Keratinocyte (primary cell): ENCODE measurements around the gene FRAT2. TPM values are rescaled to one million over a fixed set of nuclear protein-coding genes. Genes with fewer than 3 reads are reported as not detected.

Experiments
- DNase-seq: peaks from one replicate; pipeline ENCODE4 v3.0.0-alpha.2; 2011; ENCODE audit warnings: low read depth, missing footprints, low spot score
- FAIRE-seq: peaks from 2 replicates; lab custom pipeline; 2011; peaks lifted over from hg19 to GRCh38; lab: Jason Lieb, UNC
- H2AFZ ChIP-seq: 2 replicates; pipeline ENCODE4 v1.6.0; 2012; ENCODE audit warnings: low read length, control low read depth, inconsistent platforms; ENCODE audit not compliant: control insufficient read depth
- H3K27ac ChIP-seq: 2 replicates; pipeline ENCODE4 v1.5.1; 2011; ENCODE audit warnings: low read length; ENCODE audit not compliant: control insufficient read depth, insufficient read depth
- H3K27me3 ChIP-seq: 3 replicates; pipeline ENCODE4 v1.6.0; 2011; ENCODE audit warnings: low read length; ENCODE audit not compliant: control insufficient read depth, insufficient read depth; ENCODE audit errors: extremely low read depth
- H3K36me3 ChIP-seq, 2 experiments: 2 replicates in 1 of 2; 3 replicates in 1 of 2; pipeline ENCODE4 v1.5.1; 2011; ENCODE audit warnings: low read length in 2 of 2, mild to moderate bottlenecking in 1 of 2; ENCODE audit not compliant: control insufficient read depth in 2 of 2, insufficient read depth in 2 of 2; ENCODE audit errors: extremely low read depth in 1 of 2
- H3K4me1 ChIP-seq: 3 replicates; pipeline ENCODE4 v1.5.1; 2011; ENCODE audit warnings: low read length; ENCODE audit not compliant: control insufficient read depth, insufficient read depth; ENCODE audit errors: extremely low read depth
- H3K4me2 ChIP-seq: 3 replicates; pipeline ENCODE4 v1.6.0; 2011; ENCODE audit warnings: low read depth, low read length; ENCODE audit not compliant: control insufficient read depth, insufficient read depth; ENCODE audit errors: extremely low read depth
- H3K4me3 ChIP-seq, 3 experiments: fragments of 200-600 bp in 1 of 3; sonication (generic) in 1 of 3; 2 replicates in 2 of 3; 3 replicates in 1 of 3; pipeline ENCODE4 v1.5.1; 2011 to 2016; ENCODE audit warnings: low read length in 3 of 3, mild to moderate bottlenecking in 3 of 3, control low read depth in 2 of 3, inconsistent platforms in 1 of 3, low read depth in 1 of 3, mixed read lengths in 1 of 3, mixed run types in 1 of 3, moderate library complexity in 1 of 3; ENCODE audit not compliant: control insufficient read depth in 2 of 3, insufficient read depth in 2 of 3; ENCODE audit errors: extremely low read depth in 1 of 3
- H3K79me2 ChIP-seq: 2 replicates; pipeline ENCODE4 v1.6.0; 2012; ENCODE audit warnings: low read length; ENCODE audit not compliant: control insufficient read depth, insufficient read depth
- H3K9ac ChIP-seq: 3 replicates; pipeline ENCODE4 v1.6.0; 2011; ENCODE audit warnings: low read length; ENCODE audit not compliant: control insufficient read depth, insufficient read depth; ENCODE audit errors: extremely low read depth
- H3K9me1 ChIP-seq: 3 replicates; pipeline ENCODE4 v1.6.0; 2011; ENCODE audit warnings: low read length; ENCODE audit not compliant: control insufficient read depth, insufficient read depth; ENCODE audit errors: extremely low read depth
- H3K9me3 ChIP-seq: 2 replicates; pipeline ENCODE4 v1.5.1; 2012; ENCODE audit warnings: low read depth, low read length; ENCODE audit not compliant: control insufficient read depth
- H4K20me1 ChIP-seq: 3 replicates; pipeline ENCODE4 v1.6.0; 2011; ENCODE audit warnings: low read length; ENCODE audit not compliant: control insufficient read depth, insufficient read depth; ENCODE audit errors: extremely low read depth
- EZH2 ChIP-seq: IDR thresholded peaks from one replicate; pipeline ENCODE4 v1.6.1; 2012; ENCODE audit warnings: inconsistent platforms, mild to moderate bottlenecking, low read length, moderate library complexity
- dilution Hi-C: fragments of 300-500 bp; cut with MboI; formaldehyde crosslinking; loops from one replicate; pipeline ENCODE4 v1.7.0; 2020; ENCODE audit warnings: low sequenced_read_pairs; ENCODE audit not compliant: extremely low pct_ligation_motif_present
- polyA plus RNA-seq, 5 experiments: library from polyadenylated mRNA; depleted of rRNA in 3 of 5; stranded (reverse) in 3 of 5; stranded (forward) in 1 of 5; unstranded in 1 of 5; fragments of >200 nt; gene quantifications; 1 replicate in 1 of 5; 2 replicates in 3 of 5; 3 replicates in 1 of 5; pipeline versions ENCODE4 v1.2.1 to v1.2.3, GENCODE V29; 2011 to 2012; ENCODE audit warnings: missing spikeins in 2 of 5, low read depth in 1 of 5, low replicate concordance in 1 of 5
- TF ChIP-seq, protein P1 (sequence below), 3 experiments: IDR thresholded peaks in 1 of 3; conservative IDR thresholded peaks in 1 of 3; optimal IDR thresholded peaks in 1 of 3; 2 replicates in 2 of 3; 3 replicates in 1 of 3; pipeline versions ENCODE3 to v1.5.1; 2011; ENCODE audit warnings: low read length in 3 of 3, mild to moderate bottlenecking in 3 of 3, moderate library complexity in 2 of 3, control low read depth in 1 of 3, inconsistent platforms in 1 of 3; ENCODE audit not compliant: insufficient read depth in 2 of 3; ENCODE audit errors: extremely low read depth in 1 of 3

FRAT2 gene
- polyA plus RNA-seq, 1 donor (not counting 4 experiments of a cell fraction or from before 2014, with no cell fraction given): 5.5 TPM

DNA sequence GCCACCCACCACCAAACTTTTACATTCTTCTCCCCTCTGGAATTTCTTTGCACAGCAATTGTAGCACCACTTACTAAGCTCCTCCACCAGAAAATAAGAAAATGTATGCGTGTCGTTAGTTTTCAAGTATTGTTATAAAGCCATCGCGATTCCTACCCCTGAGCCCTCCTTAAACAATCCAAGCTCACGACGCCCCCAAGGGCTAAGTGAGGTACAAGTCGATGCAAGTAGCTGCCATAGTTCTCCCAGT is 1.3 kb downstream of the FRAT2 start:
- peak overlapping the region; percentile 93 for H3K4me2 ChIP-seq
- no peak overlapping the region for H2AFZ ChIP-seq
- no peaks in the 10 kb centered on the region for H3K27me3 ChIP-seq
- peak overlapping the region; percentile 95 for H3K27ac ChIP-seq
- dilution Hi-C loops: no loop called here
- FAIRE-seq (no peak), DNase-seq (no peak)
- H4K20me1 ChIP-seq: no peaks in the 10 kb centered on the region
- peaks cover 24% of the 10 kb centered on the region for H3K79me2 ChIP-seq
- H3K36me3 ChIP-seq: peaks cover 0 to 2% of the 10 kb centered on the region in 2 experiments
- TF ChIP-seq EZH2: no peak
- TF ChIP-seq, protein P1, sequence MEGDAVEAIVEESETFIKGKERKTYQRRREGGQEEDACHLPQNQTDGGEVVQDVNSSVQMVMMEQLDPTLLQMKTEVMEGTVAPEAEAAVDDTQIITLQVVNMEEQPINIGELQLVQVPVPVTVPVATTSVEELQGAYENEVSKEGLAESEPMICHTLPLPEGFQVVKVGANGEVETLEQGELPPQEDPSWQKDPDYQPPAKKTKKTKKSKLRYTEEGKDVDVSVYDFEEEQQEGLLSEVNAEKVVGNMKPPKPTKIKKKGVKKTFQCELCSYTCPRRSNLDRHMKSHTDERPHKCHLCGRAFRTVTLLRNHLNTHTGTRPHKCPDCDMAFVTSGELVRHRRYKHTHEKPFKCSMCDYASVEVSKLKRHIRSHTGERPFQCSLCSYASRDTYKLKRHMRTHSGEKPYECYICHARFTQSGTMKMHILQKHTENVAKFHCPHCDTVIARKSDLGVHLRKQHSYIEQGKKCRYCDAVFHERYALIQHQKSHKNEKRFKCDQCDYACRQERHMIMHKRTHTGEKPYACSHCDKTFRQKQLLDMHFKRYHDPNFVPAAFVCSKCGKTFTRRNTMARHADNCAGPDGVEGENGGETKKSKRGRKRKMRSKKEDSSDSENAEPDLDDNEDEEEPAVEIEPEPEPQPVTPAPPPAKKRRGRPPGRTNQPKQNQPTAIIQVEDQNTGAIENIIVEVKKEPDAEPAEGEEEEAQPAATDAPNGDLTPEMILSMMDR (optimal IDR thresholded peaks at IDR 0.05 in 1 of 3, IDR thresholded peaks at IDR 0.05 in 1 of 3, conservative IDR thresholded peaks at IDR 0.05 in 1 of 3; ENCODE audit: extremely low read depth in 1 of 3, insufficient read depth in 2 of 3, low read length in 3 of 3): peak in 2 of 3 experiments; percentile 5 to 18
- H3K4me3 ChIP-seq: peak overlapping the region; percentile 77 to 91 (median 82)
- H3K4me1 ChIP-seq: peaks cover 31% of the 10 kb centered on the region
- no peaks in the 10 kb centered on the region for H3K9me3 ChIP-seq
- H3K9ac ChIP-seq: peak overlapping the region; percentile 96
- no peaks in the 10 kb centered on the region for H3K9me1 ChIP-seq

GRCh38 chr10:97332591-97333350 is 1.8 kb downstream of the FRAT2 start:
- Histone ChIP-seq H3K36me3 (peaks cover 0 to 2% of the 10 kb centered on the region in 2 experiments), H3K27me3 (no peaks in the 10 kb centered on the region), H4K20me1 (no peaks in the 10 kb centered on the region), H2AFZ (peak overlapping the region; percentile 78), H3K9ac (peak overlapping the region; percentile 96), H3K4me2 (peak overlapping the region; percentile 93), H3K79me2 (peaks cover 24% of the 10 kb centered on the region), H3K4me1 (peaks cover 31% of the 10 kb centered on the region), H3K27ac (peak overlapping the region; percentile 95), H3K9me3 (no peaks in the 10 kb centered on the region), H3K9me1 (no peaks in the 10 kb centered on the region), H3K4me3 (peak overlapping the region; percentile 77 to 91 (median 82))
- no peak for TF ChIP-seq EZH2
- TF ChIP-seq, protein P1 (optimal IDR thresholded peaks at IDR 0.05 in 1 of 3, IDR thresholded peaks at IDR 0.05 in 1 of 3, conservative IDR thresholded peaks at IDR 0.05 in 1 of 3; ENCODE audit: extremely low read depth in 1 of 3, insufficient read depth in 2 of 3, low read length in 3 of 3): peak; percentile 28 to 57 (median 44)
- no peak for FAIRE-seq
- dilution Hi-C loops: no loop called here
- DNase-seq: no peak
